SK-N-DZ (cell line): ENCODE results near the gene SGPP1.
"Not testable (repeated sequence)": the region's sequence is repeated elsewhere in the genome, so short reads cannot be mapped to it uniquely, and the experiment has no call there.

Experiments used
- DNase-seq: peaks from one replicate; pipeline ENCODE4 v3.0.0-alpha.2; 2015; ENCODE audit warnings: low spot score

SGPP1 gene

GRCh38 chr14:63726499-63726898 is 1.4 kb downstream of the SGPP1 start:
- no peak for DNase-seq

DNA sequence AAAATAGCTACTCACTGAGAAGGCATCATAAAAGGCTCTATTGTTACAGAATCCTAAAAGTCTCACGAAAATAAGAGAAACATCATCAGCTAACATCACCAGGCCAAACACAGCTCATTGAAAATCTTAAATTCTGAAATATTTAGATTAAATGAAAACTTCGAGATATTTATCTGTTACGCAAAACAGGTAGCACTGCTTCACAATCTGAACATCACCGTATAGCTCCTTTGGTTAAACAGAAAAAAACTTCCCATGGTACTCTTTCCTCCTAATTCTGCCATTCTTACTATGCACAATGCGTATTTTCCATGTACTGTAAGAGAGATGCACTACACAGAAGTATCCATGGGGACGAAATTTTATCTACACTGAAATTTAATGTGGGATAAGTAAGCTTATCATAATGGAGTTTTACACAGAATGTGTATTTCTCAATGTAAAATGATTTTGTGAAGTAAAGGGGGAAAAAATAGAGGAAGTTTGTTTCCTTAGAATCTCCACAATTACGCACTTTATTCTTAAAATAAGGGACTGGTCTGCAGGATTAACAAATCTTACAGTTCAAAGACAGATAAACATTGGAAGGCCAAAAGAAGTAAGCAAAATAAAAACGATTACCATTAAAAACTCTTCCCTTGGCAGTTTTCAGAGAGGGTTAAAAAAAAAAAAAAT is 1.9 kb downstream of the SGPP1 start:
- DNase-seq: no peak

- peak; percentile 11 for DNase-seq
Measured at GRCh38 chr14:63717702-63718101, 10.2 kb downstream of the SGPP1 start.

GRCh38 chr14:63715360-63715759 is 12.5 kb downstream of the SGPP1 start:
- no peak for DNase-seq

DNA sequence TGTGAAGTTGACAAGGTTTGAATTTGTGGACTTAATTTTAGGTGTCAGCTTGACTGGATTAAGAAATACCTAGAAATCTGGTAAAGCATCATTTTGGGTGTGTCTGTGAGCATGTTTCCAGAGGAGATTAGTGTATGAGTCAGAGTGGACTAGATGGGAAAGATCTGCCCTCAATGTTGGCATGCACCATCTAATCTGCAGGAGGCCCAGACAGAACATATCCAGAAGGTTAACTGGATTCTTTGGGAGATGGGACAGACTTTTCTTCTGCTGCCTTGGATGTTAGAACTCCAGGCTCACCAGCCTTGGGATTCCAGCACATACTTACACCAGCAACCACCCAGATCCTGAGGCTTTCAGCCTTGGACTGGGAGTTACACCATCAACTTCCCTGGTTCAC is 14.1 kb downstream of the SGPP1 start:
- DNase-seq: no peak

DNA sequence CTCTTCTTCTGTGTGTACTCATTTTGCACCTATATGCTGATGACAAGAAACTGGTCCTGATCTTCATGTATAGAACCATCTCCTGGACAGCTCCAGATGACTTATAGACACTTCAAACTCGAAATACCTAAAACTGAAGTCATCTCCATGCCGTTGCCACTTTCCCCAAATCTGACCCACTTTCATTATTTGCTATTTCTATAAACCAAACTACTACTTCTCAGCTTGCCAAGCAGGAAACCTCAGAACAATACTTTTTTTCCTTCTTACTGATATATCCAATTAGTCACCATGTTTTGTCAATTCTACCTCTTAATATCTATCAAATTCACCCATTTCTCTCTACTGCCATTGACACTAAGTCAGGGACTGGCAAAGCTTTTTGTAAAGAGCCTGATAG is 14.8 kb downstream of the SGPP1 start:
- no peak for DNase-seq

DNA sequence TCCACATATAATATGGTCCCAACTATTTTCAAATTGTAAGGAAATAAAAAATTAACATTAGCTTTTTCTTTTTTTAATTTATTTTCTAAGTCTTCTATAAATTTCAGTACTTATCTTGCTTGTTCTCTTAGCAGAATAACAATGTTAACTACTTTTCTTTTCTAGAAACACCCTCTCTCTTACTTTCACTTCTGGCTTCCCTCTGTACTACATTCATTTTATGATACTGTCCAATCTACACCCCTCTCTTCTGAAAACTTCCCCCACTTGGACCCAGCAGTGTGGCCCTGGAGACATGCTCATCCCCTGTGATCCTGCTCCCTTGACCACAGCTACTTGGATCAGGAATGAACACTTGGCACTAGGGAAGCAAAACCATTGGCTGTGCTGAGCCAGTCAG is 15.7 kb downstream of the SGPP1 start:
- no peak for DNase-seq

DNA sequence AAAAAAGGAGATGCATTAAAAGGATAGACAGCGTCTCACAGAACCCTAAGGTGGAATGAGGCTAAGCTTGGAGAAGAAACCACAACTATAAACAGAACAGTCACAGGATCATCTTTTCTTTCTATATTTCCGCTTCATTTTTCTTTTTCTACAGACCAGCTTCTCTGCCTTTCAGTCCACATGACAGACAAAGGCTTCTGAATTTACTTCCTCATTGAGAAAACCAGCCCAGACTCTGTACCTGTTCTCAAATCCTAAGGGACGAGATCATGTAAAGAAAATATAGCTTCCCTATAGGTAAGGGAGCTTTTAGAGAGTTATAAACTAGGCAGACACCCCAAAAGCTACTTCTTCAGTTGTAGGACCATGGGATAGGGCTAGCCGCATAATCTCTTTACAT is 17.4 kb downstream of the SGPP1 start:
- no peak for DNase-seq

DNA sequence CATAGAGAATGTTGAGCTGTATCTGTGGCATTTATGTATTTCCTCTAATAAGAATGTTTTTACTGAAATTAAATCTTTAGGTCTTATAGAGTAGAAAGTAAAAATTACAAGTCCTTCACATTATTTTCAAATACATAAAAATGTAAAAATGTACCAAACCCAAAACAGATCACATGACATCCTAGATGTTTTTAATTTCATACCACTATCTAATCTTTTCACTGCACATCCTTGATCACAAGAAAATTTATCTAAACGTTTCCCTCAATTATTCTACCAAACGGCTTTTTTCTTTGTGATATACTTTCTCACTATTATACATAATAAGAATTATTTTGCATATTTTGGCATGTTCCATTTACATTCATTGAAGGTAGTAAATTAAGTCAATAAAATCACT is 18.3 kb downstream of the SGPP1 start:
- DNase-seq: no peak

- DNase-seq: no peak
Measured at GRCh38 chr14:63707216-63707615, 20.6 kb downstream of the SGPP1 start.

DNA sequence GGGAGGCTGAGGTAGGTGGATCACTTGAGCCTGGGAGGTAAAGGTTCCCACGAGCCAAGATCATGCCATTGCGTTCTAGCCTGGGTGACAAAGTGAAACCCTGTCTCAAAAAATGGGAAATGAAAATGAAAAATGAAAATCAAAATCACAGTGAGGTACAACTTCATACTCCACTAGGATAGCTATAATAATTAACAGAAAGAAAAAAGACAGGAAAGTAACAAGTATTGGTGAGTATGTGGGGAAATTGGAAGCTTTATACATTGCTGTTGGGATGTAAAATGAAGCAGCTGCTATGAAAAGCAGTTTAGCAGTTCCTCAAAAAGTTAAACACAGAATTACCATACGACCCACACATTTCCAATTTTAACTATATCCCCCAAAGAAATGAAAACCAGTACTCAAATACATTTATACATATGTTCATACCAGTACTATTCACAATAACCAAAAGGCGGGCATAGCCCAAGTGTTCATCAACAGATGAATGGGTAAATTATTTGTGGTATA is 22.2 kb downstream of the SGPP1 start:
- no peak for DNase-seq

GRCh38 chr14:63702530-63702929 is 25.3 kb downstream of the SGPP1 start:
- DNase-seq: not testable (repeated sequence)

DNA sequence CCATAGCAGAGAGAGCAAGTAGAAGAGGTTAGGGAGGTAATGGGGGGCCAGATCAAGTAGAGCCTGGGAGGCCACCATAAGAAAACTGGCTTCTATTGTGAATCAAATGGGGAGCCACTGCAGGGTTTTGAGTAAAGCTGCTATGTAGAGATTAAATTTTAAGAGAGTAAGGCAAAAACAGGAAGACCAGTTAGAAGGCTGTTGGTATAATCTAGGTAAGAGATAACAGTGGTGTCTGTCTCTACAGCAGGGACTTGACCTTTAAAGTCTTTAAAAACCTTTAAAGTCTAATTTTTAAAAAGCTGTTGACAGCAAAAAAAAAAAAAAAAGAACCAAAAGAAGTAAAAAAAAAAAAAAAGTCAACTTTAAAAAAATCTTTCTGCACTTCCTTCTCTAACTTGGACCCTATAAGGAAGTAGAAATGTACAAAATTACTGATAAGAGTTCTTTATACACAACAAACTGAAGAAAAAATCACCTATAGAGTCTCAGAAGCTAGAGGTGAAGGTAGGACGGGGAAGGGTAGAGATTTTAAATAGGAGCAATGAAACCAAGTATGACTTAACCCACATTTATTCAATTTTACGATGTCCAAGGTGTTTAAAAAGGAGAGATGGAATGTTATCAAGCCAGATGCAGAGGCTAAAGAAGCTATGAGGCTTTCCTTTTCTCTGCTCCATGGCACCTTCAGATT is 26.1 kb downstream of the SGPP1 start:
- no peak for DNase-seq

GRCh38 chr14:63692310-63693020 is 35.4 kb downstream of the SGPP1 start:
- no peak for DNase-seq

GRCh38 chr14:63689132-63689531 is 38.7 kb downstream of the SGPP1 start:
- no peak for DNase-seq

DNA sequence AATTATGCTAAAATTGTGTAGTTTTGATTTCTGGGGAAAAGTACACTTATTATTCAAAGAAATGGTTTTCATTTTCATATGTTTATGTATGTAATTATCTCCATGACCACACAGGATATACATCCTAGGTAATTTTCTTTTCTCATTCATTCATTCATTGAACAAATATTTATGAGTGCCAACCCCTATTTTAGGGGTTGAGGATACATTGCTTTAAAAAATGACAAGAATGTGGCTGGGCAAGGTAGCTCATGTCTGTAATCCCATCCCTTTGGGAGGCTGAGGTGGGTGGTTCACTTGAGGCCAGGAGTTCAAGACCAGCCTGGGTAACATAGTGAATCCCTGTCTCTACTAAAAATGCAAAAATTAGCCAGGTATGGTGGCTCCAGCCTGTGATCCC is 40.9 kb downstream of the SGPP1 start:
- DNase-seq: no peak

- no peak for DNase-seq
Measured at GRCh38 chr14:63685401-63685800, 42.5 kb downstream of the SGPP1 start.

DNA sequence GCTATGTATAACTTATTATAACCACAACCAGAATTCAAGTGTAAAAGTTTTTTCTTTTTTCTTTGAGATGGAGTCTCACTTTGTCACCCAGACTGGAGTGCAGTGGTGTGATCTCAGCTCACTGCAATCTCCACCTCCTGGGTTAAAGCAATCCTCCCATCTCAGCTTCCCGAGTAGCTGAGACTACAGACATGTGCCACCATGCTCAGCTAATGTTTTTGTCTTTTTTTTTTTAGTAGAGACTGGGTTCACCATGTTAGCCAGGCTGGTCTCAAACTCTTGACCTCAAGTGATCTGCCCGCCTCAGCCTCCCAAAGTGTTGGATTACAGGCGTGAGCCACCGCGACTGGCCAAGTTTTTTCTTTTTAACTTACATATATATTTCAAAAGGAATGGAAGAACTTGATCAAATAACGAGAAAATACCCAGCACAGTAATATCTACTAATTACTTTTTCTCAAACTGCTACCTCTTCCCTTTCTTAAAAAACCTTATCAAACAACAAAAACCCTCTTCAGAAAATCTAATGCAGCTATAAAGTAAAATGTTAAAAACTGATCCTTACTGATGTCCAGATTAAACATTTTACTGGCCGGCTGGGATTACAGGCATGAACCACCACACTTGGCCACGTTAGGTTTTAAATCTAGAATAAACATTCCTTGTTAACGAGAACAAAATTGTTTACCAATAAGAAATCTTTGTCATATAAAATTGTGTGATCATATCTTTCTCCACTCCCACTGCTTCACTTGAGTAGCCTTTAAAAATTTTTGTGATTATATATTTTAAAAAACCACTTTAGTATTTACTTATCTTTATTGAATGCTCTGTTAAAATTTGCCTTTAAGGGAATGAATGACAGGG is 44.9 kb downstream of the SGPP1 start:
- no peak for DNase-seq

DNA sequence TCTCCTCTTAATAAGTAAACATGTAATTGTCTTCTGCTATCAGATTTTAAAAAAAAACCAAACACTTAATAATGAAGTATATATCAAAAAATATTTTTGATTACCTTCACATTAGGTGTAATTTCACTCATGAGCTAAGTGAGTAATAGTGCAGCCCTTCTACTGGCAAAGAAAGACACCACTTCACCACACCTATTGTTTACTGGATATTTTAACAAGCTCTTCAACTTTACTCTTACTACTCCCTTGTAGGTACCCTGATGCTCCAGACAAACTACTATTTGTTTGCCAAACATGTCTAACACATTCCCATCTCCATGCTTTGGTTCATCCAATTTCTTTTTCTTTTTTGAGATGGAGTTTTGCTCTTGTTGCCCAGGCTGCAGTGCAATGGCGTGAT is 49.3 kb downstream of the SGPP1 start:
- no peak for DNase-seq

GRCh38 chr14:63677891-63678379 is 49.9 kb downstream of the SGPP1 start:
- DNase-seq: no peak

DNA sequence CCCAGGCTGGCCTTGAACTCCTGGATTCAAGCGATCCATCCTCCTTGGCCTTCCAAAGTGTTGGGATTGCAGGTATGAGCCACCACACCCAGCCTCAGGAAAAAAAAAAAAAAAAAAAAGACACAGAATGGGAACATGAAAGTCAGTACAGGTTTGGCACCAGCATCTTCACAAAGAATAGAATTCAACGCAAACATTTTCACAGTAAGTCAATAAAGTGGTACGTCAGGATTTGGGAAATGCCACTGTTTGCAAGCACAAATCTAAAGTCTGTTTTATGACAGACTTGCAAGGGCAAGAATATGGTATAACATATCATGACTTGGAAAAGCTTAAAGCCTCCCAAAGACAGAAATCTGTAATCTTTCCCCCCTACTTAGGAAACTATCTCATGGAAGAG is 51.2 kb downstream of the SGPP1 start:
- no peak for DNase-seq
